ENCODE measurements around the gene REN. TPM values are rescaled to one million over a fixed set of nuclear protein-coding genes. Genes with fewer than 3 reads are reported as not detected.

The REN gene
- total and polyA plus RNA-seq, 2 experiments from 2014 or later, result not detected

DNA sequence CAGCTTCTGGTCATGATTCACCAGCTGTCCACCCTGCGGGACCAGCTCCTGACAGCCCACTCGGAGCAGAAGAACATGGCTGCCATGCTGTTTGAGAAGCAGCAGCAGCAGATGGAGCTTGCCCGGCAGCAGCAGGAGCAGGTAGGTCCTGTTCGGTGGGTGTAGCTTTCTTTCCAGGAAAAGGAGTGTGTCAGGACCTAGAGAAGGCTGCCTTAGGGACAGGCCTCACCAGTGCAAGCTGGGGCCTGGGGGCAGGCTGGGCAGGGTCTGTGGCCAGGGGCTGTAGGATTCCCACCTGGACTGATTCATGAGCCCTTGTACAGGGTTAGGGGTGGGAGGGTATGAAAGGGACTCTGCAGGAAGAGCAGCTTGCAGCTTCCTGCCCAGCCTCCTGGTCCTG is 49.6 kb downstream of the REN start:
- Mint-ChIP-seq H3K27me3 (ENCODE audit: insufficient read depth, low read depth, poor library complexity) (peaks cover 11% of the 10 kb centered on the region), H3K36me3 (ENCODE audit: low read depth) (peaks cover 78% of the 10 kb centered on the region), H3K4me3 (no peak overlapping the region), H3K9me3 (no peaks in the 10 kb centered on the region), H3K27ac (no peak overlapping the region), H3K4me1 (peaks cover 22% of the 10 kb centered on the region)
- DNase-seq (ENCODE audit: low spot score) (no peak), ATAC-seq (no peak)
- TF ChIP-seq, protein P1, sequence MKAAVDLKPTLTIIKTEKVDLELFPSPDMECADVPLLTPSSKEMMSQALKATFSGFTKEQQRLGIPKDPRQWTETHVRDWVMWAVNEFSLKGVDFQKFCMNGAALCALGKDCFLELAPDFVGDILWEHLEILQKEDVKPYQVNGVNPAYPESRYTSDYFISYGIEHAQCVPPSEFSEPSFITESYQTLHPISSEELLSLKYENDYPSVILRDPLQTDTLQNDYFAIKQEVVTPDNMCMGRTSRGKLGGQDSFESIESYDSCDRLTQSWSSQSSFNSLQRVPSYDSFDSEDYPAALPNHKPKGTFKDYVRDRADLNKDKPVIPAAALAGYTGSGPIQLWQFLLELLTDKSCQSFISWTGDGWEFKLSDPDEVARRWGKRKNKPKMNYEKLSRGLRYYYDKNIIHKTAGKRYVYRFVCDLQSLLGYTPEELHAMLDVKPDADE (IDR thresholded peaks at IDR 0.05), result no peak
- TF ChIP-seq STAT1 (IDR thresholded peaks at IDR 0.05; ENCODE audit: unreplicated experiment) (no peak), ZNF331 (CRISPR knock-in tag; IDR thresholded peaks at IDR 0.05; ENCODE audit: low read depth) (no peak), EZH2phosphoT487 (IDR thresholded peaks at IDR 0.05; ENCODE audit: unreplicated experiment) (no peak), POLR2AphosphoS5 (IDR thresholded peaks at IDR 0.05; ENCODE audit: low read depth) (no peak), JUNB (IDR thresholded peaks at IDR 0.05; ENCODE audit: unreplicated experiment) (no peak), CREB1 (CRISPR knock-in tag; IDR thresholded peaks at IDR 0.05; ENCODE audit: low read depth) (no peak), EZH2 (IDR thresholded peaks at IDR 0.05; ENCODE audit: low read depth, unreplicated experiment) (no peak), ZNF114 (CRISPR knock-in tag; IDR thresholded peaks at IDR 0.05) (no peak), NANOG (IDR thresholded peaks at IDR 0.05; ENCODE audit: borderline replicate concordance) (no peak)
- TF ChIP-seq, protein P2, sequence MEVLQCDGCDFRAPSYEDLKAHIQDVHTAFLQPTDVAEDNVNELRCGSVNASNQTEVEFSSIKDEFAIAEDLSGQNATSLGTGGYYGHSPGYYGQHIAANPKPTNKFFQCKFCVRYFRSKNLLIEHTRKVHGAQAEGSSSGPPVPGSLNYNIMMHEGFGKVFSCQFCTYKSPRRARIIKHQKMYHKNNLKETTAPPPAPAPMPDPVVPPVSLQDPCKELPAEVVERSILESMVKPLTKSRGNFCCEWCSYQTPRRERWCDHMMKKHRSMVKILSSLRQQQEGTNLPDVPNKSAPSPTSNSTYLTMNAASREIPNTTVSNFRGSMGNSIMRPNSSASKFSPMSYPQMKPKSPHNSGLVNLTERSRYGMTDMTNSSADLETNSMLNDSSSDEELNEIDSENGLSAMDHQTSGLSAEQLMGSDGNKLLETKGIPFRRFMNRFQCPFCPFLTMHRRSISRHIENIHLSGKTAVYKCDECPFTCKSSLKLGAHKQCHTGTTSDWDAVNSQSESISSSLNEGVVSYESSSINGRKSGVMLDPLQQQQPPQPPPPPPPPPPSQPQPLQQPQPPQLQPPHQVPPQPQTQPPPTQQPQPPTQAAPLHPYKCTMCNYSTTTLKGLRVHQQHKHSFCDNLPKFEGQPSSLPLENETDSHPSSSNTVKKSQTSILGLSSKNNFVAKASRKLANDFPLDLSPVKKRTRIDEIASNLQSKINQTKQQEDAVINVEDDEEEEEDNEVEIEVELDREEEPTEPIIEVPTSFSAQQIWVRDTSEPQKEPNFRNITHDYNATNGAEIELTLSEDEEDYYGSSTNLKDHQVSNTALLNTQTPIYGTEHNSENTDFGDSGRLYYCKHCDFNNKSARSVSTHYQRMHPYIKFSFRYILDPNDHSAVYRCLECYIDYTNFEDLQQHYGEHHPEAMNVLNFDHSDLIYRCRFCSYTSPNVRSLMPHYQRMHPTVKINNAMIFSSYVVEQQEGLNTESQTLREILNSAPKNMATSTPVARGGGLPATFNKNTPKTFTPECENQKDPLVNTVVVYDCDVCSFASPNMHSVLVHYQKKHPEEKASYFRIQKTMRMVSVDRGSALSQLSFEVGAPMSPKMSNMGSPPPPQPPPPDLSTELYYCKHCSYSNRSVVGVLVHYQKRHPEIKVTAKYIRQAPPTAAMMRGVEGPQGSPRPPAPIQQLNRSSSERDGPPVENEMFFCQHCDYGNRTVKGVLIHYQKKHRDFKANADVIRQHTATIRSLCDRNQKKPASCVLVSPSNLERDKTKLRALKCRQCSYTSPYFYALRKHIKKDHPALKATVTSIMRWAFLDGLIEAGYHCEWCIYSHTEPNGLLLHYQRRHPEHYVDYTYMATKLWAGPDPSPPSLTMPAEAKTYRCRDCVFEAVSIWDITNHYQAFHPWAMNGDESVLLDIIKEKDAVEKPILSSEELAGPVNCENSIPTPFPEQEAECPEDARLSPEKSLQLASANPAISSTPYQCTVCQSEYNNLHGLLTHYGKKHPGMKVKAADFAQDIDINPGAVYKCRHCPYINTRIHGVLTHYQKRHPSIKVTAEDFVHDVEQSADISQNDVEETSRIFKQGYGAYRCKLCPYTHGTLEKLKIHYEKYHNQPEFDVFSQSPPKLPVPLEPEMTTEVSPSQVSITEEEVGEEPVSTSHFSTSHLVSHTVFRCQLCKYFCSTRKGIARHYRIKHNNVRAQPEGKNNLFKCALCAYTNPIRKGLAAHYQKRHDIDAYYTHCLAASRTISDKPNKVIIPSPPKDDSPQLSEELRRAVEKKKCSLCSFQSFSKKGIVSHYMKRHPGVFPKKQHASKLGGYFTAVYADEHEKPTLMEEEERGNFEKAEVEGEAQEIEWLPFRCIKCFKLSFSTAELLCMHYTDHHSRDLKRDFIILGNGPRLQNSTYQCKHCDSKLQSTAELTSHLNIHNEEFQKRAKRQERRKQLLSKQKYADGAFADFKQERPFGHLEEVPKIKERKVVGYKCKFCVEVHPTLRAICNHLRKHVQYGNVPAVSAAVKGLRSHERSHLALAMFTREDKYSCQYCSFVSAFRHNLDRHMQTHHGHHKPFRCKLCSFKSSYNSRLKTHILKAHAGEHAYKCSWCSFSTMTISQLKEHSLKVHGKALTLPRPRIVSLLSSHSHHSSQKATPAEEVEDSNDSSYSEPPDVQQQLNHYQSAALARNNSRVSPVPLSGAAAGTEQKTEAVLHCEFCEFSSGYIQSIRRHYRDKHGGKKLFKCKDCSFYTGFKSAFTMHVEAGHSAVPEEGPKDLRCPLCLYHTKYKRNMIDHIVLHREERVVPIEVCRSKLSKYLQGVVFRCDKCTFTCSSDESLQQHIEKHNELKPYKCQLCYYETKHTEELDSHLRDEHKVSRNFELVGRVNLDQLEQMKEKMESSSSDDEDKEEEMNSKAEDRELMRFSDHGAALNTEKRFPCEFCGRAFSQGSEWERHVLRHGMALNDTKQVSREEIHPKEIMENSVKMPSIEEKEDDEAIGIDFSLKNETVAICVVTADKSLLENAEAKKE (CRISPR knock-in tag; IDR thresholded peaks at IDR 0.05), result no peak
- TF ChIP-seq, protein P3, sequence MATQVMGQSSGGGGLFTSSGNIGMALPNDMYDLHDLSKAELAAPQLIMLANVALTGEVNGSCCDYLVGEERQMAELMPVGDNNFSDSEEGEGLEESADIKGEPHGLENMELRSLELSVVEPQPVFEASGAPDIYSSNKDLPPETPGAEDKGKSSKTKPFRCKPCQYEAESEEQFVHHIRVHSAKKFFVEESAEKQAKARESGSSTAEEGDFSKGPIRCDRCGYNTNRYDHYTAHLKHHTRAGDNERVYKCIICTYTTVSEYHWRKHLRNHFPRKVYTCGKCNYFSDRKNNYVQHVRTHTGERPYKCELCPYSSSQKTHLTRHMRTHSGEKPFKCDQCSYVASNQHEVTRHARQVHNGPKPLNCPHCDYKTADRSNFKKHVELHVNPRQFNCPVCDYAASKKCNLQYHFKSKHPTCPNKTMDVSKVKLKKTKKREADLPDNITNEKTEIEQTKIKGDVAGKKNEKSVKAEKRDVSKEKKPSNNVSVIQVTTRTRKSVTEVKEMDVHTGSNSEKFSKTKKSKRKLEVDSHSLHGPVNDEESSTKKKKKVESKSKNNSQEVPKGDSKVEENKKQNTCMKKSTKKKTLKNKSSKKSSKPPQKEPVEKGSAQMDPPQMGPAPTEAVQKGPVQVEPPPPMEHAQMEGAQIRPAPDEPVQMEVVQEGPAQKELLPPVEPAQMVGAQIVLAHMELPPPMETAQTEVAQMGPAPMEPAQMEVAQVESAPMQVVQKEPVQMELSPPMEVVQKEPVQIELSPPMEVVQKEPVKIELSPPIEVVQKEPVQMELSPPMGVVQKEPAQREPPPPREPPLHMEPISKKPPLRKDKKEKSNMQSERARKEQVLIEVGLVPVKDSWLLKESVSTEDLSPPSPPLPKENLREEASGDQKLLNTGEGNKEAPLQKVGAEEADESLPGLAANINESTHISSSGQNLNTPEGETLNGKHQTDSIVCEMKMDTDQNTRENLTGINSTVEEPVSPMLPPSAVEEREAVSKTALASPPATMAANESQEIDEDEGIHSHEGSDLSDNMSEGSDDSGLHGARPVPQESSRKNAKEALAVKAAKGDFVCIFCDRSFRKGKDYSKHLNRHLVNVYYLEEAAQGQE (IDR thresholded peaks at IDR 0.05; ENCODE audit: unreplicated experiment), result no peak
- TF ChIP-seq, protein P4, sequence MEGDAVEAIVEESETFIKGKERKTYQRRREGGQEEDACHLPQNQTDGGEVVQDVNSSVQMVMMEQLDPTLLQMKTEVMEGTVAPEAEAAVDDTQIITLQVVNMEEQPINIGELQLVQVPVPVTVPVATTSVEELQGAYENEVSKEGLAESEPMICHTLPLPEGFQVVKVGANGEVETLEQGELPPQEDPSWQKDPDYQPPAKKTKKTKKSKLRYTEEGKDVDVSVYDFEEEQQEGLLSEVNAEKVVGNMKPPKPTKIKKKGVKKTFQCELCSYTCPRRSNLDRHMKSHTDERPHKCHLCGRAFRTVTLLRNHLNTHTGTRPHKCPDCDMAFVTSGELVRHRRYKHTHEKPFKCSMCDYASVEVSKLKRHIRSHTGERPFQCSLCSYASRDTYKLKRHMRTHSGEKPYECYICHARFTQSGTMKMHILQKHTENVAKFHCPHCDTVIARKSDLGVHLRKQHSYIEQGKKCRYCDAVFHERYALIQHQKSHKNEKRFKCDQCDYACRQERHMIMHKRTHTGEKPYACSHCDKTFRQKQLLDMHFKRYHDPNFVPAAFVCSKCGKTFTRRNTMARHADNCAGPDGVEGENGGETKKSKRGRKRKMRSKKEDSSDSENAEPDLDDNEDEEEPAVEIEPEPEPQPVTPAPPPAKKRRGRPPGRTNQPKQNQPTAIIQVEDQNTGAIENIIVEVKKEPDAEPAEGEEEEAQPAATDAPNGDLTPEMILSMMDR (conservative IDR thresholded peaks at IDR 0.05; ENCODE audit: low read depth in 2 of 2), result no peak
- Histone ChIP-seq H3F3A (replicated peaks; ENCODE audit: low read depth) (0 out of 2 replicates have a peak, but pooled peaks cover 3% of the 10 kb centered on the region), H3K36me3 (ENCODE audit: insufficient read depth) (peaks cover 25% of the 10 kb centered on the region), H3K4me3 (no peak overlapping the region), H3K4me2 (no peak overlapping the region), H4K20me1 (replicated peaks; ENCODE audit: insufficient read depth) (peaks cover 21% of the 10 kb centered on the region), H3K9me2 (ENCODE audit: insufficient read depth) (no peaks in the 10 kb centered on the region), H3K79me2 (replicated peaks; ENCODE audit: insufficient read depth) (peaks cover 44% of the 10 kb centered on the region), H2AFZ (no peak overlapping the region), H3K27me3 (ENCODE audit: insufficient read depth) (no peaks in the 10 kb centered on the region), H3K4me1 (ENCODE audit: insufficient read depth) (peaks cover 19% of the 10 kb centered on the region), H3K27ac (ENCODE audit: low read depth) (no peak overlapping the region)

Measured in GM23338 (cell line).